Mesenchymal stem cell (in vitro differentiated cells and primary cell): ENCODE results near the gene ENTPD2.
A peak's percentile ranks its signal among the peaks of the same experiment; 100 is the strongest.

ENCODE experiments used
- DNase-seq: peaks from one replicate; pipeline ENCODE4 v3.0.0-alpha.2; 2013
- H2AFZ ChIP-seq: one replicate; pipeline ENCODE4 v1.6.1; 2013; ENCODE audit warnings: low read depth, mild to moderate bottlenecking, control low read depth, inconsistent platforms, low read length, moderate library complexity
- H2AK5ac ChIP-seq: 2 replicates; pipeline ENCODE4 v1.6.1; 2013; ENCODE audit warnings: low read length, moderate library complexity, mild to moderate bottlenecking, inconsistent platforms; ENCODE audit not compliant: severe bottlenecking
- H2BK120ac ChIP-seq: one replicate; pipeline ENCODE4 v1.6.1; 2013; ENCODE audit warnings: low read depth, mild to moderate bottlenecking, inconsistent platforms, low read length, moderate library complexity
- H2BK12ac ChIP-seq, 2 experiments: one replicate each; pipeline ENCODE4 v1.6.1; 2013; ENCODE audit warnings: inconsistent platforms in 2 of 2, low read length in 2 of 2, mild to moderate bottlenecking in 2 of 2, moderate library complexity in 2 of 2, control low read depth in 1 of 2
- H2BK15ac ChIP-seq: one replicate; pipeline ENCODE4 v1.6.1; 2013; ENCODE audit warnings: mild to moderate bottlenecking, low read depth, inconsistent platforms; ENCODE audit not compliant: poor library complexity, severe bottlenecking
- H2BK5ac ChIP-seq: 2 replicates; pipeline ENCODE4 v1.6.1; 2013; ENCODE audit warnings: low read depth, mild to moderate bottlenecking, low read length, control low read depth, inconsistent platforms; ENCODE audit not compliant: poor library complexity, severe bottlenecking
- H3K14ac ChIP-seq, 2 experiments: one replicate each; pipeline ENCODE4 v1.6.1; 2013; ENCODE audit warnings: inconsistent platforms in 2 of 2, low read length in 2 of 2, control low read depth in 1 of 2, mild to moderate bottlenecking in 1 of 2, moderate library complexity in 1 of 2
- H3K18ac ChIP-seq, 2 experiments: one replicate each; pipeline ENCODE4 v1.6.1; 2013; ENCODE audit warnings: inconsistent platforms in 2 of 2, low read length in 2 of 2, control low read depth in 1 of 2, low read depth in 1 of 2, mild to moderate bottlenecking in 1 of 2
- H3K23ac ChIP-seq, 2 experiments: one replicate each; pipeline ENCODE4 v1.6.1; 2013; ENCODE audit warnings: inconsistent platforms in 2 of 2, low read length in 2 of 2, mild to moderate bottlenecking in 2 of 2, moderate library complexity in 2 of 2, control low read depth in 1 of 2
- H3K27ac ChIP-seq: 2 replicates; pipeline ENCODE4 v1.5.1; 2013; ENCODE audit warnings: mild to moderate bottlenecking, moderate library complexity, low read length, control low read depth, inconsistent platforms; ENCODE audit not compliant: poor library complexity, severe bottlenecking
- H3K27me3 ChIP-seq, 2 experiments: 2 replicates each; pipeline versions ENCODE4 v1.6.1 to v1.7.0; 2013; ENCODE audit warnings: low read length in 2 of 2, mild to moderate bottlenecking in 2 of 2, moderate library complexity in 2 of 2, control low read depth in 1 of 2, inconsistent platforms in 1 of 2; ENCODE audit not compliant: control insufficient read depth in 1 of 2, insufficient read depth in 1 of 2
- H3K36me3 ChIP-seq, 2 experiments: 2 replicates each; pipeline versions ENCODE4 v1.6.1 to v1.7.0; 2013; ENCODE audit warnings: low read length in 2 of 2, control low read depth in 1 of 2, inconsistent platforms in 1 of 2, low read depth in 1 of 2, mild to moderate bottlenecking in 1 of 2; ENCODE audit not compliant: insufficient read depth in 2 of 2, control insufficient read depth in 1 of 2
- H3K4ac ChIP-seq, 2 experiments: one replicate each; pipeline ENCODE4 v1.6.1; 2013; ENCODE audit warnings: inconsistent platforms in 2 of 2, low read length in 2 of 2, mild to moderate bottlenecking in 2 of 2, moderate library complexity in 2 of 2, control low read depth in 1 of 2, low read depth in 1 of 2
- H3K4me1 ChIP-seq: 2 replicates; pipeline ENCODE4 v1.6.1; 2013; ENCODE audit warnings: low read depth, low read length, control low read depth; ENCODE audit not compliant: control insufficient read depth, insufficient read depth
- H3K4me2 ChIP-seq: 2 replicates; pipeline ENCODE4 v1.6.1; 2013; ENCODE audit warnings: low read length, mild to moderate bottlenecking, inconsistent platforms; ENCODE audit not compliant: poor library complexity, severe bottlenecking
- H3K4me3 ChIP-seq, 2 experiments: 2 replicates each; pipeline versions ENCODE4 v1.5.1 to v1.7.0; 2013; ENCODE audit warnings: low read length in 2 of 2, mild to moderate bottlenecking in 2 of 2, control low read depth in 1 of 2, low read depth in 1 of 2; ENCODE audit not compliant: insufficient read depth in 1 of 2
- H3K79me1 ChIP-seq: replicated peaks from 2 replicates; pipeline ENCODE4 v1.6.1; 2013; ENCODE audit warnings: mild to moderate bottlenecking, control low read depth, low read length, inconsistent platforms; ENCODE audit not compliant: poor library complexity, severe bottlenecking
- H3K9ac ChIP-seq: 2 replicates; pipeline ENCODE4 v1.7.0; 2013; ENCODE audit warnings: mild to moderate bottlenecking, low read length, moderate library complexity
- H3K9me3 ChIP-seq: 2 replicates; pipeline ENCODE4 v1.7.0; 2013; ENCODE audit warnings: mild to moderate bottlenecking, low read length; ENCODE audit not compliant: control insufficient read depth
- H4K8ac ChIP-seq: one replicate; pipeline ENCODE4 v1.6.1; 2013; ENCODE audit warnings: inconsistent platforms, mild to moderate bottlenecking, low read length, moderate library complexity
- H4K91ac ChIP-seq: one replicate; pipeline ENCODE4 v1.6.1; 2013; ENCODE audit warnings: mild to moderate bottlenecking, low read length, inconsistent platforms
- WGBS: methylation state at CpG from one replicate; pipeline ENCODE4 v1.1.7; 2013; ENCODE audit warnings: mixed read lengths; 5-methylcytosine and 5-hydroxymethylcytosine counted together

The ENTPD2 gene

GRCh38 chr9:137065336-137065967 is 11.6 kb upstream of the ENTPD2 start:
- H3K36me3 ChIP-seq: peaks cover 0 to 6% of the 10 kb centered on the region in 2 experiments
- peak overlapping the region; percentile 20 for H2BK15ac ChIP-seq
- no peak overlapping the region for H2BK12ac ChIP-seq
- no peak overlapping the region for H3K4me2 ChIP-seq
- no peak overlapping the region for H4K91ac ChIP-seq
- no peak overlapping the region for H3K4ac ChIP-seq
- no peak overlapping the region for H2BK5ac ChIP-seq
- no peak overlapping the region for H3K4me3 ChIP-seq
- H2BK120ac ChIP-seq: no peak overlapping the region
- H3K14ac ChIP-seq: no peak overlapping the region
- H2AK5ac ChIP-seq: no peak overlapping the region
- H2AFZ ChIP-seq: no peak overlapping the region
- no peak overlapping the region for H3K27ac ChIP-seq
- no peak overlapping the region for H4K8ac ChIP-seq
- peaks cover 12% of the 10 kb centered on the region for H3K4me1 ChIP-seq
- no peak overlapping the region for H3K18ac ChIP-seq
- no peaks in the 10 kb centered on the region for H3K9me3 ChIP-seq
- H3K79me1 ChIP-seq: no peaks in the 10 kb centered on the region
- no peak overlapping the region for H3K9ac ChIP-seq
- 96% methylated on average over 23 of the region's 23 CpGs for WGBS
- peaks cover 0 to 15% of the 10 kb centered on the region in 2 experiments for H3K27me3 ChIP-seq
- no peak for DNase-seq
- no peak overlapping the region for H3K23ac ChIP-seq

- DNase-seq: no peak
- Histone ChIP-seq H2BK15ac (no peak overlapping the region), H3K18ac (no peak overlapping the region), H2BK5ac (no peak overlapping the region), H3K14ac (no peak overlapping the region), H2AK5ac (no peak overlapping the region), H3K27me3 (peaks cover 0 to 15% of the 10 kb centered on the region in 2 experiments), H3K4ac (no peak overlapping the region), H2BK120ac (no peak overlapping the region), H3K4me3 (no peak overlapping the region), H3K79me1 (no peaks in the 10 kb centered on the region), H4K91ac (no peak overlapping the region), H3K4me2 (no peak overlapping the region), H2AFZ (no peak overlapping the region), H3K4me1 (peaks cover 7% of the 10 kb centered on the region), H2BK12ac (no peak overlapping the region), H3K23ac (no peak overlapping the region), H3K36me3 (peaks cover 0 to 6% of the 10 kb centered on the region in 2 experiments), H4K8ac (no peak overlapping the region), H3K27ac (no peak overlapping the region), H3K9me3 (no peaks in the 10 kb centered on the region), H3K9ac (no peak overlapping the region)
- 86% methylated on average over 12 of the region's 12 CpGs for WGBS
Observed at GRCh38 chr9:137064880-137065164, 11.0 kb upstream of the ENTPD2 start.

- WGBS: 53% methylated on average over 55 of the region's 55 CpGs
- no peak overlapping the region for H2BK5ac ChIP-seq
- H3K4me2 ChIP-seq: no peak overlapping the region
- H3K18ac ChIP-seq: no peak overlapping the region
- H2BK120ac ChIP-seq: no peak overlapping the region
- no peak overlapping the region for H3K27ac ChIP-seq
- H4K8ac ChIP-seq: no peak overlapping the region
- H3K4ac ChIP-seq: no peak overlapping the region
- peak; percentile 36 for DNase-seq
- no peak overlapping the region for H2BK12ac ChIP-seq
- no peak overlapping the region for H4K91ac ChIP-seq
- H2AK5ac ChIP-seq: no peak overlapping the region
- no peak overlapping the region for H3K9ac ChIP-seq
- no peak overlapping the region for H3K4me3 ChIP-seq
- no peak overlapping the region for H3K14ac ChIP-seq
- no peak overlapping the region for H2AFZ ChIP-seq
- no peaks in the 10 kb centered on the region for H3K9me3 ChIP-seq
- H3K36me3 ChIP-seq: peaks cover 0 to 6% of the 10 kb centered on the region in 2 experiments
- no peak overlapping the region for H3K23ac ChIP-seq
- peaks cover 2% of the 10 kb centered on the region for H3K4me1 ChIP-seq
- H3K27me3 ChIP-seq: peaks cover 0 to 11% of the 10 kb centered on the region in 2 experiments
- no peaks in the 10 kb centered on the region for H3K79me1 ChIP-seq
- no peak overlapping the region for H2BK15ac ChIP-seq
Observed at GRCh38 chr9:137064027-137064879, 10.4 kb upstream of the ENTPD2 start.

GRCh38 chr9:137063311-137064026 is 9.6 kb upstream of the ENTPD2 start:
- H3K14ac ChIP-seq: no peak overlapping the region
- no peak overlapping the region for H3K23ac ChIP-seq
- no peak overlapping the region for H3K4me3 ChIP-seq
- H2BK120ac ChIP-seq: no peak overlapping the region
- H3K27ac ChIP-seq: no peak overlapping the region
- no peak overlapping the region for H4K91ac ChIP-seq
- no peak for DNase-seq
- no peak overlapping the region for H3K9ac ChIP-seq
- H2BK15ac ChIP-seq: no peak overlapping the region
- peaks cover 2% of the 10 kb centered on the region for H3K4me1 ChIP-seq
- H2BK12ac ChIP-seq: no peak overlapping the region
- no peaks in the 10 kb centered on the region for H3K79me1 ChIP-seq
- H3K18ac ChIP-seq: no peak overlapping the region
- H3K9me3 ChIP-seq: no peaks in the 10 kb centered on the region
- H2AK5ac ChIP-seq: no peak overlapping the region
- H4K8ac ChIP-seq: no peak overlapping the region
- no peak overlapping the region for H3K4ac ChIP-seq
- peaks cover 0 to 6% of the 10 kb centered on the region in 2 experiments for H3K36me3 ChIP-seq
- H2BK5ac ChIP-seq: no peak overlapping the region
- no peak overlapping the region for H2AFZ ChIP-seq
- no peak overlapping the region for H3K4me2 ChIP-seq
- peaks cover 0 to 10% of the 10 kb centered on the region in 2 experiments for H3K27me3 ChIP-seq
- WGBS: 85% methylated on average over 26 of the region's 26 CpGs
